Thyroid gland (tissue), 4 donors: ENCODE measurements around the gene TFCP2L1. TPM values are rescaled to one million over a fixed set of nuclear protein-coding genes. Genes with fewer than 3 reads are reported as not detected.

Experiments
- DNase-seq, 2 donors: peaks; one replicate each; pipeline ENCODE4 v3.0.0-alpha.2; 2019
- H3K27ac ChIP-seq, 3 donors: fragments of 200-600 bp; sonication (generic); 1 replicate in 2 of 3; 2 replicates in 1 of 3; pipeline ENCODE4 v1.5.1; 2016 to 2019; ENCODE audit warnings: mild to moderate bottlenecking in 1 of 3, moderate library complexity in 1 of 3
- H3K27me3 ChIP-seq: fragments of 200-600 bp; sonication (generic); one replicate; pipeline ENCODE4 v1.5.1; 2019
- H3K36me3 ChIP-seq, 2 donors: fragments of 200-600 bp; sonication (generic); one replicate each; pipeline ENCODE4 v1.5.1; 2016 to 2019
- H3K4me1 ChIP-seq, 2 donors: fragments of 200-600 bp; sonication (generic); one replicate each; pipeline ENCODE4 v1.5.1; 2017 to 2019
- H3K4me3 ChIP-seq, 3 donors: fragments of 200-600 bp; sonication (generic); replicated peaks in 1 of 3; 1 replicate in 2 of 3; 2 replicates in 1 of 3; pipeline ENCODE4 v1.5.1; 2016; ENCODE audit warnings: mild to moderate bottlenecking in 1 of 3
- H3K9me3 ChIP-seq: fragments of 200-600 bp; sonication (generic); one replicate; pipeline ENCODE4 v1.5.1; 2017
- POLR2A ChIP-seq, 2 donors: fragments of 450-650 bp; IDR thresholded peaks; one replicate each; pipeline ENCODE4 v1.6.1; 2017; ENCODE audit warnings: antibody characterized with exemption in 2 of 2, mild to moderate bottlenecking in 2 of 2, moderate library complexity in 1 of 2
- WGBS, 2 donors: methylation state at CpG; one replicate each; pipeline ENCODE4 v1.1.5; 2017; 5-methylcytosine and 5-hydroxymethylcytosine counted together
- intact Hi-C: fragments of 100-400 bp; cut with DNase I; formaldehyde crosslinking; loops from one replicate; pipeline ENCODE4 v1.15.1; 2023
- total RNA-seq, 4 donors: library from RNA; depleted of rRNA; stranded (reverse); fragments of >200 nt; gene quantifications; one replicate each; pipeline ENCODE4 v1.2.3, GENCODE V29; 2016
- TF ChIP-seq, protein P1 (sequence below), 6 experiments: fragments of 200-600 bp in 3 of 6; fragments of 450-650 bp in 3 of 6; sonication (generic) in 3 of 6; IDR thresholded peaks; one replicate each; pipeline ENCODE4 v1.5.1; 2016 to 2019; ENCODE audit warnings: antibody characterized with exemption in 6 of 6, mild to moderate bottlenecking in 2 of 6, inconsistent platforms in 1 of 6, moderate library complexity in 1 of 6

The TFCP2L1 gene
- total RNA-seq, 4 donors from 2014 or later, result 97.4 to 188 (median 146) TPM

GRCh38 chr2:121257480-121257840 lies 27.5 kb downstream of the TFCP2L1 start:
- WGBS, 2 donors, result 68 to 79% methylated on average over 3 of the region's 3 CpGs
- Histone ChIP-seq H3K27me3 (no peaks in the 10 kb centered on the region), H3K36me3 (no peaks in the 10 kb centered on the region), H3K9me3 (no peaks in the 10 kb centered on the region), H3K4me3 (no peak overlapping the region), H3K4me1 (peaks cover 62 to 78% of the 10 kb centered on the region in 2 donors), H3K27ac (peak overlapping the region; percentile 78 to 86 (median 85))
- intact Hi-C loops, result no loop called here
- peak; percentile 23 to 39 for DNase-seq
- TF ChIP-seq, protein P1, sequence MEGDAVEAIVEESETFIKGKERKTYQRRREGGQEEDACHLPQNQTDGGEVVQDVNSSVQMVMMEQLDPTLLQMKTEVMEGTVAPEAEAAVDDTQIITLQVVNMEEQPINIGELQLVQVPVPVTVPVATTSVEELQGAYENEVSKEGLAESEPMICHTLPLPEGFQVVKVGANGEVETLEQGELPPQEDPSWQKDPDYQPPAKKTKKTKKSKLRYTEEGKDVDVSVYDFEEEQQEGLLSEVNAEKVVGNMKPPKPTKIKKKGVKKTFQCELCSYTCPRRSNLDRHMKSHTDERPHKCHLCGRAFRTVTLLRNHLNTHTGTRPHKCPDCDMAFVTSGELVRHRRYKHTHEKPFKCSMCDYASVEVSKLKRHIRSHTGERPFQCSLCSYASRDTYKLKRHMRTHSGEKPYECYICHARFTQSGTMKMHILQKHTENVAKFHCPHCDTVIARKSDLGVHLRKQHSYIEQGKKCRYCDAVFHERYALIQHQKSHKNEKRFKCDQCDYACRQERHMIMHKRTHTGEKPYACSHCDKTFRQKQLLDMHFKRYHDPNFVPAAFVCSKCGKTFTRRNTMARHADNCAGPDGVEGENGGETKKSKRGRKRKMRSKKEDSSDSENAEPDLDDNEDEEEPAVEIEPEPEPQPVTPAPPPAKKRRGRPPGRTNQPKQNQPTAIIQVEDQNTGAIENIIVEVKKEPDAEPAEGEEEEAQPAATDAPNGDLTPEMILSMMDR (IDR thresholded peaks at IDR 0.05), result no peak
- no peak for TF ChIP-seq POLR2A (IDR thresholded peaks at IDR 0.05)

DNA sequence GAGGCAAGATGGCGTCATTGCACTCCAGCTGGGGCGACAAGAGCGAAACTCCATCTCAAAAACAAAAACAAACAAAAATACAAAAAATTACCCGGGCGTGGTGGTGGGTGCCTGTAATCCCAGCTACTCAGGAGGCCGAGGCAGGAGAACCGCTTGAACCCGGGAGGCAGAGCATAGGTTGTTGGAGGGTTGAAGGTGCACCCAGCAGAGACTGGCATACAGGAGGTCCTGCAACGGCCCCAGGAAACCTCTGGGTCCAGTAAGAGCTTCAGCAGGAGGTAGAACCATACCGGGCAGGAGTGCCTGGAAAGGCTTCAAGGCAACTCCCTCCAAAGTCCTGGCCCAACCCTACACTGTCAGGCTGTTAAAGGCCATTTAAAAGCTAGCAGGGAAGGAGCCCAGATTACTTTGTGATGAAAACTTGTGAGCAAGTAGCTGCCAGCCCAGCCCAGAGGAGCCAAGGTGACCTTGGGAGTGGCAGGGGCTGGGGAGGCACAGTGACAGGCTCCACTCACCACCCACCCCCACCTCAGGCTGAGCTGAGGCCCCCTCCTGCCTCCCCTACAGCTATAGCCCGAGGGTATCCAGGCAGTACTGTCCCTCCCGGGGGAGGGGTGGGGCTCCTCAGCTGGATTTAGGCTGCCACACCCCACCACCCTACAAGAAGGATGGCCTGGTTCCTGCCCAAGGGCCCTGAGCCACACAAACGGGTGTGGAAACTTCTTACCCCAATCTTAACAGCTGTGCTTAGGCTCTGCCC lies 28.1 kb downstream of the TFCP2L1 start:
- Histone ChIP-seq H3K27ac (peak overlapping the region; percentile 78 to 86 (median 85)), H3K4me1 (peaks cover 58 to 78% of the 10 kb centered on the region in 2 donors), H3K27me3 (no peaks in the 10 kb centered on the region), H3K36me3 (no peaks in the 10 kb centered on the region), H3K4me3 (no peak overlapping the region), H3K9me3 (no peaks in the 10 kb centered on the region)
- TF ChIP-seq, protein P1 (IDR thresholded peaks at IDR 0.05), result no peak
- TF ChIP-seq POLR2A (IDR thresholded peaks at IDR 0.05), result peak in 1 of 2 donors; percentile 7
- peak; percentile 54 to 58 for DNase-seq
- intact Hi-C loops, result no loop called here
- WGBS, 2 donors, result 75 to 80% methylated on average over 12 to 13 of the region's 13 CpGs

DNA sequence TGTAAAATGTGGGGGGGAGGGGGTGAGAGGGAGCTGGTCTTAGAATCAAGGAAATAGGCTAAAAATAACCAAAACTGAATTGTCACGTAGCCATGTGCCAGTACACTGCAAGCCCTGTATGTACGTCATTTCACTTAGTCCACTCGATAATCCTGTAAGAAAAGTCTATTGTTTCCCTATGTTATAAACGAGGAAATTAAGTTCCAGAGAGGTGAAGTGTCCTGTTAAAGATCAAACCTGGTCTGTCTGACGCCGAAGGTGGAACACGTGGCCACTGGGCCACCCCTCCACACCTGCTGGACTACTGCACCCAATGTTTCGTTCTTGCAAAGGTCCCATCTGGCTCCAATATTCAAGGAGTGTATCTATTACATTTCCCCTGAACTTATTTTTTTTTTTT lies 29.6 kb downstream of the TFCP2L1 start:
- no peak for TF ChIP-seq POLR2A (IDR thresholded peaks at IDR 0.05)
- TF ChIP-seq, protein P1 (IDR thresholded peaks at IDR 0.05), result no peak
- Histone ChIP-seq H3K4me3 (no peak overlapping the region), H3K27me3 (no peaks in the 10 kb centered on the region), H3K36me3 (no peaks in the 10 kb centered on the region), H3K9me3 (no peaks in the 10 kb centered on the region), H3K4me1 (peaks cover 42 to 66% of the 10 kb centered on the region in 2 donors), H3K27ac (peak overlapping the region; percentile 53 to 74 (median 65))
- 80 to 86% methylated on average over 8 of the region's 8 CpGs for WGBS, 2 donors
- intact Hi-C loops, result no loop called here
- DNase-seq, result no peak

DNA sequence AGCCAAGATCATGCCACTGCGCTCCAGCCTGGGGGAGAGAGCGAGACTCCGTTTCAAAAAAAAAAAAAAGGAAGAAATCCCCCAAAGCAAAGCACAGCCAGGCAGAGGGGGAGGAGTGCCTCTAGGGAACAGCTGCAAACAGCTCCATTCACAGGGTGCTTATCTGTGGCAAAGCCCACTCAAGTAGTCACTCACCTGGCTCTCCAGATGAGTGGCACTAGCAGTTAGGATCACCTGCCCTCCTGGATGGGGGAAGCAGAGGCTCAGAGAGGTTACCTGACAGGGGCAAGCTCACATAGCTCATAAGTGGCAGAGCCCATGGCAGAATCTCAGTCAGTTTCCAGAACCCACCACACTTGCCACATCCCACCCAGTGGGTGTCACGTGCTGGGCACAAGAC lies 30.3 kb downstream of the TFCP2L1 start:
- intact Hi-C loops, result no loop called here
- 33 to 40% methylated on average over 4 of the region's 4 CpGs for WGBS, 2 donors
- Histone ChIP-seq H3K27me3 (no peaks in the 10 kb centered on the region), H3K36me3 (no peaks in the 10 kb centered on the region), H3K4me3 (no peak overlapping the region), H3K4me1 (peaks cover 37 to 59% of the 10 kb centered on the region in 2 donors), H3K9me3 (no peaks in the 10 kb centered on the region), H3K27ac (peak overlapping the region; percentile 68 to 78 (median 74))
- DNase-seq, result peak; percentile 93 to 94
- TF ChIP-seq, protein P1 (IDR thresholded peaks at IDR 0.05), result no peak
- TF ChIP-seq POLR2A (IDR thresholded peaks at IDR 0.05), result no peak

DNA sequence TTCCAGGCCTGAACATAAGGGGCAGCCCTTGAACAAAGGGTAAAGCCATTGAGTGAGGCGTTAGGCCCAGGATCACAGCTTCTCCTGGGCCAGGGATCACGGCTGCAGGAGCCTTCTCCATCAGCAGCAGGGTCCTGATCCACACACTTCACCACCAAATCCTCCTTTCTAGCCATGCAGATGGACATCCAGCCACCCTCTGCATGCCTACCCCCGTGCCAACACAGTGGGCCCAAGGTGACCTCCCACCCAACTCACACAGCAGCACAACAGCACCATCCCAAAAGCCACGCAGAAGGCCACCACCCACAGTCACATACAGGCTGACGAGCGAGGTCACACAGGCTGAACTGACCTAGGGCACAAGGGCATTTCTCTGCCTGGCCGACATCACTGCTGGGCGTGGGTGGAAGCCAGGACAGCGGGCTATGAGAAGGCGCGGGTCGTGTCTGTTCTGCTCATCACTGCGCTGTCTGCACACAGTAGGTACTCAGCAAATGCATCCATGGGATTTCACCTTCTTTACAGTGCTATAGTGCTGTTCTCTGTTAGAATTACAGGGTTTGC lies 31.2 kb downstream of the TFCP2L1 start:
- peak overlapping the region; percentile 68 to 78 (median 74) for H3K27ac ChIP-seq
- no peak overlapping the region for H3K4me3 ChIP-seq
- no peak for TF ChIP-seq POLR2A (IDR thresholded peaks at IDR 0.05)
- TF ChIP-seq, protein P1 (IDR thresholded peaks at IDR 0.05), result no peak
- intact Hi-C loops, result no loop called here
- H3K9me3 ChIP-seq, result no peaks in the 10 kb centered on the region
- peaks cover 33 to 50% of the 10 kb centered on the region in 2 donors for H3K4me1 ChIP-seq
- no peak for DNase-seq
- 90 to 97% methylated on average over 10 to 13 of the region's 13 CpGs for WGBS, 2 donors
- H3K27me3 ChIP-seq, result no peaks in the 10 kb centered on the region
- peaks cover 0 to 4% of the 10 kb centered on the region in 2 donors for H3K36me3 ChIP-seq
